ENCODE measurements around the gene ADGRL3.

GRCh38 chr4:61723492-61723891 lies 523.4 kb downstream of the ADGRL3 start:
- TF ChIP-seq, protein P1, sequence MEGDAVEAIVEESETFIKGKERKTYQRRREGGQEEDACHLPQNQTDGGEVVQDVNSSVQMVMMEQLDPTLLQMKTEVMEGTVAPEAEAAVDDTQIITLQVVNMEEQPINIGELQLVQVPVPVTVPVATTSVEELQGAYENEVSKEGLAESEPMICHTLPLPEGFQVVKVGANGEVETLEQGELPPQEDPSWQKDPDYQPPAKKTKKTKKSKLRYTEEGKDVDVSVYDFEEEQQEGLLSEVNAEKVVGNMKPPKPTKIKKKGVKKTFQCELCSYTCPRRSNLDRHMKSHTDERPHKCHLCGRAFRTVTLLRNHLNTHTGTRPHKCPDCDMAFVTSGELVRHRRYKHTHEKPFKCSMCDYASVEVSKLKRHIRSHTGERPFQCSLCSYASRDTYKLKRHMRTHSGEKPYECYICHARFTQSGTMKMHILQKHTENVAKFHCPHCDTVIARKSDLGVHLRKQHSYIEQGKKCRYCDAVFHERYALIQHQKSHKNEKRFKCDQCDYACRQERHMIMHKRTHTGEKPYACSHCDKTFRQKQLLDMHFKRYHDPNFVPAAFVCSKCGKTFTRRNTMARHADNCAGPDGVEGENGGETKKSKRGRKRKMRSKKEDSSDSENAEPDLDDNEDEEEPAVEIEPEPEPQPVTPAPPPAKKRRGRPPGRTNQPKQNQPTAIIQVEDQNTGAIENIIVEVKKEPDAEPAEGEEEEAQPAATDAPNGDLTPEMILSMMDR (IDR thresholded peaks at IDR 0.05), result no peak
- TF ChIP-seq EP300 (IDR thresholded peaks at IDR 0.05), result no peak

All from esophagus muscularis mucosa (tissue), 3 donors.